Psoas muscle (tissue), 8 donors: ENCODE measurements around the gene KLF15. TPM values are rescaled to one million over a fixed set of nuclear protein-coding genes. Genes with fewer than 3 reads are reported as not detected.

Experiments used
- ATAC-seq, 4 donors: fragments of 200-7000 bp; cut with Tn5 transposase; one replicate each; pipeline ENCODE4 v1.9.1; 2020; ENCODE audit warnings: moderate library complexity in 3 of 4, mild to moderate bottlenecking in 2 of 4
- DNase-seq, 2 donors: peaks; one replicate each; pipeline ENCODE4 v3.0.0-alpha.2; 2020
- H3K27ac ChIP-seq: fragments of 200-600 bp; one replicate; pipeline ENCODE4 v1.8.0; 2022
- H3K27me3 ChIP-seq, 3 donors: fragments of 200-600 bp in 1 of 3; one replicate each; pipeline versions ENCODE4 v1.6.1 to v1.8.0; 2013 to 2022; ENCODE audit warnings: low read length in 2 of 3, mild to moderate bottlenecking in 2 of 3, moderate library complexity in 1 of 3; ENCODE audit not compliant: insufficient read depth in 3 of 3
- H3K36me3 ChIP-seq, 2 donors: fragments of 200-600 bp in 1 of 2; one replicate each; pipeline versions ENCODE4 v1.6.1 to v1.8.0; 2013 to 2022; ENCODE audit warnings: low read depth in 1 of 2, mild to moderate bottlenecking in 1 of 2, moderate library complexity in 1 of 2; ENCODE audit not compliant: insufficient read depth in 1 of 2
- H3K4me1 ChIP-seq: fragments of 200-600 bp; one replicate; pipeline ENCODE4 v1.8.0; 2022
- H3K4me3 ChIP-seq: fragments of 200-600 bp; one replicate; pipeline ENCODE4 v1.8.0; 2022; ENCODE audit warnings: mild to moderate bottlenecking
- H3K9me3 ChIP-seq: fragments of 200-600 bp; one replicate; pipeline ENCODE4 v1.8.0; 2022
- WGBS, 3 donors: extraction: QIAGEN DNeasy Blood & Tissue Kit; methylation state at CpG; one replicate each; pipeline versions ENCODE4 v1.1.6 to v1.1.7; 2013; 5-methylcytosine and 5-hydroxymethylcytosine counted together
- intact Hi-C, 2 donors: fragments of 100-400 bp; cut with DNase I; formaldehyde crosslinking; loops; one replicate each; pipeline versions ENCODE4 v1.11.0 to v1.14.2; 2022
- polyA plus RNA-seq, 3 donors: library from polyadenylated mRNA; stranded (reverse); fragments of 200-250 nt; gene quantifications; one replicate each; pipeline ENCODE4 v1.2.3, GENCODE V29; 2013
- total RNA-seq, 4 donors: library from RNA; stranded (reverse); fragmentation: NEBNext Ultra II Directional in 2 of 4; extraction: Animal tissue kit (Norgen Biotek cat#: 25700) in 2 of 4; gene quantifications; one replicate each; pipeline versions ENCODE4 v1.2.1 to v1.2.4, GENCODE V29; 2021 to 2023
- TF ChIP-seq, protein P1 (sequence below): fragments of 200-600 bp; IDR thresholded peaks from one replicate; pipeline ENCODE4 v1.8.0; 2022; ENCODE audit warnings: antibody characterized with exemption
- donor health status: healthy with polysubstance abuse.
- donor health status: DM: no; HTN: no; CAD: no; lungs with moderate emphysema.
- donor health status: Bipolar disorder and iron deficiency.
- donor health status: healthy.
- donor health status: DM: yes; HTN: yes; CAD: no.
- donor health status: DM: no; HTN: no; CAD: no.
- donor health status: DM: no; HTN: no; CAD: no.
- donor health status: DM: yes; HTN: yes; CAD: no.

Gene KLF15
- total and polyA plus RNA-seq, 7 donors: 13.2 to 77.6 (median 37.8) TPM

DNA sequence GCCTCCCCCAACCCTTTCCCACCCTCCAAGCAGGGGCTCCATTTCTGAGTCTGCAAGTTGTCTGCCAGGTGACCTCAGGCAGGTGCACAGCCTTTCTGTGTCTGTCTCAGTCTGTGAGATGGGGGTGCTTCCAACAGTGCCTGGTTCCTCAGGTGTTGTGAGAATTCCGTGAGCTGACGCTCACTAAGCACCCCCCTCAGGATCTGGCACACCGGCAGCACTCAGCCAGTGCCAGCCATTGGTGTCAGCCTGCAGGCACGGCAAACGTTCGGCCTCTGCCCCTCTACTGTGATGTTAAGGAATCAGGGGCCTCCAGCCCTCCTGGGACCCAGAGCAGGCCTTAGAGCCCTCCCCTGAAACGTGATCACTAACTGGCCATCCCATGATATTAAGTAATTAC lies 2.4 kb downstream of the KLF15 start:
- Histone ChIP-seq H3K27me3 (no peaks in the 10 kb centered on the region), H3K27ac (peak overlapping the region; percentile 99), H3K36me3 (peaks cover 0 to 25% of the 10 kb centered on the region in 2 donors), H3K9me3 (no peaks in the 10 kb centered on the region), H3K4me1 (peaks cover 70% of the 10 kb centered on the region), H3K4me3 (peak overlapping the region; percentile 74)
- 33 to 67% (median 37%) methylated on average over 7 of the region's 7 CpGs for WGBS, 3 donors
- DNase-seq (peak in 1 of 2 donors; percentile 56), ATAC-seq (no peak)
- intact Hi-C loops: loop anchor here (2.0 to 10.0 kb wide), 4 partner anchors 67 to 120 kb away; partner anchors contain the start of gene ZXDC (in 1 of the 2)
- TF ChIP-seq, protein P1, sequence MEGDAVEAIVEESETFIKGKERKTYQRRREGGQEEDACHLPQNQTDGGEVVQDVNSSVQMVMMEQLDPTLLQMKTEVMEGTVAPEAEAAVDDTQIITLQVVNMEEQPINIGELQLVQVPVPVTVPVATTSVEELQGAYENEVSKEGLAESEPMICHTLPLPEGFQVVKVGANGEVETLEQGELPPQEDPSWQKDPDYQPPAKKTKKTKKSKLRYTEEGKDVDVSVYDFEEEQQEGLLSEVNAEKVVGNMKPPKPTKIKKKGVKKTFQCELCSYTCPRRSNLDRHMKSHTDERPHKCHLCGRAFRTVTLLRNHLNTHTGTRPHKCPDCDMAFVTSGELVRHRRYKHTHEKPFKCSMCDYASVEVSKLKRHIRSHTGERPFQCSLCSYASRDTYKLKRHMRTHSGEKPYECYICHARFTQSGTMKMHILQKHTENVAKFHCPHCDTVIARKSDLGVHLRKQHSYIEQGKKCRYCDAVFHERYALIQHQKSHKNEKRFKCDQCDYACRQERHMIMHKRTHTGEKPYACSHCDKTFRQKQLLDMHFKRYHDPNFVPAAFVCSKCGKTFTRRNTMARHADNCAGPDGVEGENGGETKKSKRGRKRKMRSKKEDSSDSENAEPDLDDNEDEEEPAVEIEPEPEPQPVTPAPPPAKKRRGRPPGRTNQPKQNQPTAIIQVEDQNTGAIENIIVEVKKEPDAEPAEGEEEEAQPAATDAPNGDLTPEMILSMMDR: no peak

DNA sequence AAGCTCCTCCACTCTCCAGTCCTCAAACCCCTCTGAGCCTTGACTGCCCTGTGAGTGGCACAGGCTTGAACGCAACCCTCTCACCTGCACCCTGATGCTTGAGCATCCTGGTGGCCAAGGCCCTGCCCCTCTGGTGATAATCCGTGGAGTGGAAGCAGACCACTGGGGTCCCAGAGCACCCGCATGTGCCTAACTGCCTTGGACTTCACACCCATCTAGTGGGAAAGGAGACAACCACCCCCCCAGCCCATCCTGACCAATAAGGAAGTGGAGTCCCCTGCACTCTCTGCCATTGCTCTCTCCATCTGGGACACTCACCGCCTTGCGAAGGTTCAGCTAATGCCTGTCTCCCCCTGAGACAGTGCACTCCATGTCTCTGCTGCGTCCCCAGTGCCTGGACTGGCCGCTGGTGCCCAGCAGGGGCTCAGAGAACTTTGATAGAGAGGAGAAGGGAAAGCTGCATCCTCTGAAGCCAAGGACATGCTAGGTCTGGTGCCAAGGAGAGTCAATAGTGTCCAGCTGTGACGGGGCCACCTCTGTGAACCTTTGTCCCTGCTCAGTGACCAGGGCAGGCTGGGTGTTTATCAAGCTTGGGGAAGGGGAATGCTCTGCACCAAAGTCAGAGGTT lies 3.4 kb downstream of the KLF15 start:
- 66 to 71% (median 67%) methylated on average over 8 of the region's 8 CpGs for WGBS, 3 donors
- DNase-seq (peak; percentile 15 to 60), ATAC-seq (no peak)
- Histone ChIP-seq H3K4me1 (peaks cover 78% of the 10 kb centered on the region), H3K36me3 (peaks cover 0 to 25% of the 10 kb centered on the region in 2 donors), H3K27ac (peak overlapping the region; percentile 99), H3K4me3 (peak overlapping the region; percentile 74), H3K27me3 (no peaks in the 10 kb centered on the region), H3K9me3 (no peaks in the 10 kb centered on the region)
- TF ChIP-seq, protein P1: no peak
- intact Hi-C loops: loop anchor here in 1 of 2 donors (2.0 to 10.0 kb wide), 3 partner anchors 67 to 121 kb away; partner anchors contain the start of gene ZXDC

DNA sequence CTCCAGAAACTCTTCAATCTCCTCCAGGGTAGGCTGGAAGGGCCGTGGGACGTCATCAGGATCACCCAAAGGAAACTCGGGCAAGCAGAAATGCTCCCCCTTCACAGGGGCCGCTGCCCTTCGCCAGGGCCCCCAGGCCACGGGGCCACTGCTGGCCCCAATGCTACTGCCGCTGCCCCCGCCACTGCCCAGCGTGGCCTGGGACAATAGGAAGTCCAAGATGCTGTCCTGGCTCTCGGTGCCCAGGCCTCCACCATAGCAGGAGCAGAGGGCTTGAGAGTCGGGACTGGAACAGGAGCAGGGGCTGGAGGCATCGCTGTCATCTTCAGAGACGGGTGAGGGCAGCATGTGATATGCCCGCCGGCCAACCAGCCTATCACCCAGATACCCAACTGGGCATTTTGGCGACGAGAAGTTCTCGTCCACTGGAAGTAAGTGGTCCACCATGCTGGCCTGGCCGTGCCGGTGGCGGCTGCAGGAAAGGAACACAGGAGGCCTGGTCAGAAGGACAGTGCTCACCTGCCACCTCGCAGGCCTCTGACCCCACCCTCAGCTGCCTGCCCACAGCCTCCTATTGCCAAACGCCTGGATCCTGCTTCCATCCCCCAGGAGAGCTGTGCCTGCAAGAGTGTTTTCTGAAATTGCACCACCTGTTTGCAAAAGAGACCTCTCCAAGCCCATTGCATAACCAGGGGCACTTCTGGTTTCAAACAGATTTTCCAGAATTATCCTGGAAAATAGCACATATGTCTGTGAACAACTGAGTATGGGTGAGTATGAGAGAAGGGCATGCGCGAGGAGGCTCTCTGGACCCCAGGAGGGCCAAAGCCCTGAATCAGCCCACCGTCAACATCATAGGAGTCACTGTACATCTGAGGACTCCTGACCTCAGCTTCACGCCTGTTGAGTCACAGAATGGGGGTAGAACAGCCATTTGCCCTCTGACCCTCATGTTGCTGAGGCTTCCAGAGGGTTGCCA lies 4.4 kb downstream of the KLF15 start:
- peak; percentile 30 to 61 for DNase-seq
- Histone ChIP-seq H3K27me3 (no peaks in the 10 kb centered on the region), H3K27ac (no peak overlapping the region), H3K4me3 (peak overlapping the region; percentile 5), H3K36me3 (peaks cover 0 to 27% of the 10 kb centered on the region in 2 donors), H3K9me3 (no peaks in the 10 kb centered on the region), H3K4me1 (peaks cover 72% of the 10 kb centered on the region)
- no peak for ATAC-seq
- WGBS, 3 donors: 81 to 88% (median 84%) methylated on average over 25 to 27 of the region's 27 CpGs
- intact Hi-C loops: loop anchor here in 1 of 2 donors (5.0 to 10.0 kb wide), 2 partner anchors 65 to 122 kb away; partner anchors contain the start of gene ZXDC
- TF ChIP-seq, protein P1: no peak

DNA sequence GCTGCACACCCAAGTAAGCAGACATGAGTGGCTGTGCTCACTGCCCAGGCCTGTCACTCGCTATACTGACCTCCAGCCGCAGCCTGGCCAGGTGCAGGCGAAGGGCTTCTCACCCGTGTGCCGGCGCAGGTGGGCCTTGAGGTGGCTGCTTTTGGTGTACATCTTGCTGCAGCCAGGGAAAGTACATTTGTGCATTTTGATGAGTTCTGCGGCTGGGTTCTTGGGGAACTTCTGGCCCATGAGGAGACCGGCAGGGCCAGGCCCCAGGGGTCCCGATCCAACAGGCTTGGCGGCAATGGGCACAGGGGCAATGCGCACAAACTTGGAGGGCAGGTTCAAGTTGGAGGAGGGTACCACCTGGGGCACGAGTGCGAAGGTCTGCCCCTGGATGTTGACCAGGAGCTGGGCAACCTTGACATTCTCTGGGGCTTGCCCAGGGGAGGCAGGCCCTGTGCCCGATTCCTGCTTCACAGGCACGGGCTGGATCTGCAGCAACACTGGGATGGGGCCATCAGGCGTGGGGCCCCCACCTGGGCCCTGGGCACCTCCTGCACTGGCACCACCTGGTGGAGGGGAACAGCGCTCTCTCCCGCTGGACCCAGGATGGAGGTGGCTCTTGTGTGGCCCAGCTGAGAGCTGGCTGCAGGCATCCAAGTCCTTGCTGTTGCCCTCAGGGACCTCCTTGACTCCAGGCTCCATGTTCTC lies 5.3 kb downstream of the KLF15 start:
- ATAC-seq (no peak), DNase-seq (peak; percentile 11 to 52)
- H3K27me3 ChIP-seq: no peaks in the 10 kb centered on the region
- H3K9me3 ChIP-seq: no peaks in the 10 kb centered on the region
- TF ChIP-seq, protein P1: no peak
- WGBS, 3 donors: 89 to 90% (median 89%) methylated on average over 18 of the region's 18 CpGs
- H3K4me1 ChIP-seq: peaks cover 79% of the 10 kb centered on the region
- no peak overlapping the region for H3K4me3 ChIP-seq
- H3K36me3 ChIP-seq: peaks cover 0 to 34% of the 10 kb centered on the region in 2 donors
- intact Hi-C loops: loop anchor here in 1 of 2 donors (5.0 to 10.0 kb wide), 2 partner anchors 65 to 123 kb away; partner anchors contain the start of gene ZXDC
- no peak overlapping the region for H3K27ac ChIP-seq
